GM10266 (cell line): ENCODE data around the gene CDH9.

Source experiments
- DNase-seq: peaks from one replicate; pipeline ENCODE4 v3.0.0; 2012; ENCODE audit errors: extremely low spot score
- CTCF ChIP-seq: IDR thresholded peaks from 2 replicates; pipeline ENCODE4 v1.5.1; 2012; ENCODE audit warnings: mild to moderate bottlenecking, low read depth; ENCODE audit not compliant: control insufficient read depth, insufficient read depth; ENCODE audit errors: missing control alignments

The CDH9 gene

GRCh38 chr5:26847041-26847736 lies 191.2 kb downstream of the CDH9 start:
- no peak for DNase-seq

GRCh38 chr5:26843677-26844076 lies 194.7 kb downstream of the CDH9 start:
- TF ChIP-seq CTCF, result no peak
- no peak for DNase-seq

More at GRCh38 chr5:26847041-26847736, 191.2 kb downstream of the CDH9 start:
- TF ChIP-seq CTCF, result no peak

DNA sequence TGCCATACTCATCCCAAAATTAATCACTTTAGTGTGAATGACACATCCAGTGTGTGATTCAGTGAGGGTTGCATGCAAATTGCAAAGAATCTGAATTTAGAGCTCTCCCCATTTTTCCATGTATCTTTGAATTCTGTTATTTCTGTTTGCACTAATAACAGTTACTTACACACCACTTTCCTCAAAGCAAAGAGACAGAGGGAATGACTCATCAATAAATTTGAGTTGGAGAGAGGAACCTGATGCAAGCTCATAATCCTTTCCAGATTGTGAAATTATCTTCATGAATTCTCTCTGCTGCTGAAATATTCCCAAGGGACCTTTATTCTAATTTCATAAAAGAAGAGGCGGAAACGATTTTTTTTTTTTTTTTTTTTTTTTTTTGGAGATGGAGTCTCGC lies 204.8 kb downstream of the CDH9 start:
- TF ChIP-seq CTCF, result no peak
- no peak for DNase-seq
